Osteoblast (primary cell): ENCODE data around the gene GGCX. TPM values are rescaled to one million over a fixed set of nuclear protein-coding genes. Genes with fewer than 3 reads are reported as not detected.

Experiments used
- DNase-seq: peaks from one replicate; pipeline ENCODE4 v3.0.0; 2011; ENCODE audit warnings: low spot score, mixed read lengths; ENCODE audit not compliant: insufficient read length; ENCODE audit errors: missing footprints
- H2AFZ ChIP-seq: 2 replicates; pipeline ENCODE4 v1.6.0; 2011; ENCODE audit warnings: mild to moderate bottlenecking, low read length
- H3K27ac ChIP-seq: 2 replicates; pipeline ENCODE4 v1.5.1; 2011; ENCODE audit warnings: mild to moderate bottlenecking, low read depth, low read length, moderate library complexity
- H3K27me3 ChIP-seq: 2 replicates; pipeline ENCODE4 v1.6.0; 2012; ENCODE audit warnings: mild to moderate bottlenecking, control low read depth, inconsistent platforms, low read length, moderate library complexity; ENCODE audit not compliant: insufficient read depth
- H3K36me3 ChIP-seq: 2 replicates; pipeline ENCODE4 v1.5.1; 2011; ENCODE audit warnings: mild to moderate bottlenecking, low read length, control low read depth, moderate library complexity; ENCODE audit not compliant: insufficient read depth
- H3K4me1 ChIP-seq: 2 replicates; pipeline ENCODE4 v1.5.1; 2011; ENCODE audit warnings: mild to moderate bottlenecking, low read length, control low read depth, moderate library complexity; ENCODE audit not compliant: insufficient read depth
- H3K4me2 ChIP-seq: 2 replicates; pipeline ENCODE4 v1.6.0; 2011; ENCODE audit warnings: mild to moderate bottlenecking, low read length; ENCODE audit not compliant: insufficient read depth
- H3K4me3 ChIP-seq: fragments of 200-600 bp; sonication (generic); 3 replicates; pipeline ENCODE4 v1.5.1; 2012; ENCODE audit warnings: mild to moderate bottlenecking, low read length, inconsistent platforms; ENCODE audit not compliant: insufficient read depth
- H3K79me2 ChIP-seq: 2 replicates; pipeline ENCODE4 v1.6.0; 2012; ENCODE audit warnings: mild to moderate bottlenecking, low read length, control low read depth, inconsistent platforms; ENCODE audit not compliant: insufficient read depth
- H3K9me3 ChIP-seq: 2 replicates; pipeline ENCODE4 v1.5.1; 2011; ENCODE audit warnings: low read depth, low read length, control low read depth
- H4K20me1 ChIP-seq: 2 replicates; pipeline ENCODE4 v1.6.0; 2012; ENCODE audit warnings: mild to moderate bottlenecking, low read length, control low read depth; ENCODE audit not compliant: insufficient read depth
- total RNA-seq: library from RNA; depleted of rRNA; stranded (reverse); fragments of >200 nt; gene quantifications from 2 replicates; pipeline ENCODE4 v1.2.3, GENCODE V29; 2012
- TF ChIP-seq, protein P1 (sequence below): IDR thresholded peaks from 2 replicates; pipeline ENCODE4 v1.5.1; 2011; ENCODE audit warnings: mild to moderate bottlenecking, low read depth, low read length, moderate library complexity; ENCODE audit errors: extremely low read depth

Gene GGCX
- total RNA-seq, 1 donor, result 40.9 TPM

GRCh38 chr2:85601771-85602475 is 40.6 kb upstream of the GGCX start:
- peak overlapping the region; percentile 69 for H2AFZ ChIP-seq

GRCh38 chr2:85600951-85601770 is 39.9 kb upstream of the GGCX start:
- DNase-seq, result peak; percentile 50
- Histone ChIP-seq H3K79me2 (peaks cover 47% of the 10 kb centered on the region), H3K4me3 (peak overlapping the region; percentile 88), H2AFZ (no peak overlapping the region), H3K4me2 (peak overlapping the region; percentile 98), H3K36me3 (peaks cover 24% of the 10 kb centered on the region), H3K4me1 (peaks cover 42% of the 10 kb centered on the region), H4K20me1 (peaks cover 13% of the 10 kb centered on the region), H3K9me3 (no peaks in the 10 kb centered on the region), H3K27me3 (no peaks in the 10 kb centered on the region), H3K27ac (no peak overlapping the region)
- TF ChIP-seq, protein P1, sequence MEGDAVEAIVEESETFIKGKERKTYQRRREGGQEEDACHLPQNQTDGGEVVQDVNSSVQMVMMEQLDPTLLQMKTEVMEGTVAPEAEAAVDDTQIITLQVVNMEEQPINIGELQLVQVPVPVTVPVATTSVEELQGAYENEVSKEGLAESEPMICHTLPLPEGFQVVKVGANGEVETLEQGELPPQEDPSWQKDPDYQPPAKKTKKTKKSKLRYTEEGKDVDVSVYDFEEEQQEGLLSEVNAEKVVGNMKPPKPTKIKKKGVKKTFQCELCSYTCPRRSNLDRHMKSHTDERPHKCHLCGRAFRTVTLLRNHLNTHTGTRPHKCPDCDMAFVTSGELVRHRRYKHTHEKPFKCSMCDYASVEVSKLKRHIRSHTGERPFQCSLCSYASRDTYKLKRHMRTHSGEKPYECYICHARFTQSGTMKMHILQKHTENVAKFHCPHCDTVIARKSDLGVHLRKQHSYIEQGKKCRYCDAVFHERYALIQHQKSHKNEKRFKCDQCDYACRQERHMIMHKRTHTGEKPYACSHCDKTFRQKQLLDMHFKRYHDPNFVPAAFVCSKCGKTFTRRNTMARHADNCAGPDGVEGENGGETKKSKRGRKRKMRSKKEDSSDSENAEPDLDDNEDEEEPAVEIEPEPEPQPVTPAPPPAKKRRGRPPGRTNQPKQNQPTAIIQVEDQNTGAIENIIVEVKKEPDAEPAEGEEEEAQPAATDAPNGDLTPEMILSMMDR, result no peak

More at GRCh38 chr2:85601771-85602475, 40.6 kb upstream of the GGCX start:
- peak overlapping the region; percentile 59 for H3K27ac ChIP-seq
- H3K36me3 ChIP-seq, result peaks cover 18% of the 10 kb centered on the region
- peaks cover 39% of the 10 kb centered on the region for H3K79me2 ChIP-seq
- peaks cover 7% of the 10 kb centered on the region for H4K20me1 ChIP-seq
- TF ChIP-seq, protein P1, result no peak
- no peaks in the 10 kb centered on the region for H3K27me3 ChIP-seq
- peak; percentile 86 for DNase-seq
- H3K9me3 ChIP-seq, result no peaks in the 10 kb centered on the region
- H3K4me3 ChIP-seq, result peak overlapping the region; percentile 88
- H3K4me1 ChIP-seq, result peaks cover 41% of the 10 kb centered on the region
- peak overlapping the region; percentile 98 for H3K4me2 ChIP-seq

DNA sequence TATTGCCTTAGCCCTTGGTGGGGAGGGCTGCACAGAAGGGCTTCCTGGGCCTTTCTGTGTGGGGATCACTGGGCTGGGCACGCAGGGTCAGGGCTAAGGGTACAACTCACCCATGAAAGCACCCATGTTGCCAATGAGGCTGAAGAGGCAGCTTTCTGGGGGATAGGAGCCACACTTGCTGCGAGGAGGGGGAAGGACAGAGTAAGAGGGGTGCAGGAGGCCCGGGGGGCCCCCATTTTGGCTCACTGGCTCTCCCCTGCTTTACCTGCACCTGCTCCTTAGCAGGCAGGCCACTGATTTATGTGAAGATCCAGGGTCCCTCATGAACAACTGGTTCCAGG is 38.9 kb upstream of the GGCX start:
- H3K27ac ChIP-seq, result no peak overlapping the region
- no peak overlapping the region for H3K4me2 ChIP-seq
- TF ChIP-seq, protein P1, result no peak
- DNase-seq, result peak; percentile 73
- no peak overlapping the region for H2AFZ ChIP-seq
- no peaks in the 10 kb centered on the region for H3K27me3 ChIP-seq
- peaks cover 14% of the 10 kb centered on the region for H4K20me1 ChIP-seq
- peaks cover 24% of the 10 kb centered on the region for H3K36me3 ChIP-seq
- H3K4me1 ChIP-seq, result peaks cover 35% of the 10 kb centered on the region
- no peak overlapping the region for H3K4me3 ChIP-seq
- H3K79me2 ChIP-seq, result peaks cover 53% of the 10 kb centered on the region
- no peaks in the 10 kb centered on the region for H3K9me3 ChIP-seq
